Cardiac muscle cell (in vitro differentiated cells and primary cell): ENCODE results near the gene NME4. TPM values are rescaled to one million over a fixed set of nuclear protein-coding genes. Genes with fewer than 3 reads are reported as not detected.
"Not testable (repeated sequence)": the region's sequence is repeated elsewhere in the genome, so short reads cannot be mapped to it uniquely, and the experiment has no call there.

ENCODE experiments used
- DNase-seq, 2 donors: peaks; one replicate each; pipeline versions ENCODE4 v3.0.0 to v3.0.0-alpha.2; 2010 to 2017; ENCODE audit warnings: low read depth in 1 of 2, low spot score in 1 of 2
- H3K27ac ChIP-seq: fragments of 200-600 bp; sonication (generic); 2 replicates; pipeline ENCODE4 v1.5.1; 2016
- H3K27me3 ChIP-seq: fragments of 200-600 bp; sonication (generic); 2 replicates; pipeline ENCODE4 v1.6.0; 2016; ENCODE audit warnings: control low read depth
- H3K36me3 ChIP-seq: fragments of 200-600 bp; sonication (generic); 2 replicates; pipeline ENCODE4 v1.5.1; 2016; ENCODE audit warnings: control low read depth
- H3K4me1 ChIP-seq: fragments of 200-600 bp; sonication (generic); 2 replicates; pipeline ENCODE4 v1.8.1; 2017; ENCODE audit warnings: low read depth, mild to moderate bottlenecking, mixed run types
- H3K4me3 ChIP-seq: fragments of 200-600 bp; sonication (generic); 2 replicates; pipeline ENCODE4 v1.5.1; 2016; ENCODE audit warnings: mild to moderate bottlenecking
- H3K9me3 ChIP-seq: fragments of 200-600 bp; sonication (generic); 2 replicates; pipeline ENCODE4 v1.5.1; 2017; ENCODE audit warnings: low read depth, mild to moderate bottlenecking, control low read depth
- polyA plus RNA-seq: library from polyadenylated mRNA; unstranded; fragments of >200 nt; fragmentation: Nextera tagmentation; extraction: Ambion mirVana; gene quantifications from 2 replicates; pipeline ENCODE4 v1.2.1, GENCODE V29; 2016
- total RNA-seq: library from RNA; depleted of rRNA; stranded (reverse); fragments of >200 nt; gene quantifications from 2 replicates; pipeline ENCODE4 v1.2.3, GENCODE V29; 2016
- TF ChIP-seq, protein P1 (sequence below): IDR thresholded peaks from 2 replicates; pipeline ENCODE4 v1.5.1; 2012; ENCODE audit warnings: low read depth, mild to moderate bottlenecking, low read length

NME4 gene
- total and polyA plus RNA-seq, 2 experiments from 2014 or later = 452 to 518 TPM

DNA sequence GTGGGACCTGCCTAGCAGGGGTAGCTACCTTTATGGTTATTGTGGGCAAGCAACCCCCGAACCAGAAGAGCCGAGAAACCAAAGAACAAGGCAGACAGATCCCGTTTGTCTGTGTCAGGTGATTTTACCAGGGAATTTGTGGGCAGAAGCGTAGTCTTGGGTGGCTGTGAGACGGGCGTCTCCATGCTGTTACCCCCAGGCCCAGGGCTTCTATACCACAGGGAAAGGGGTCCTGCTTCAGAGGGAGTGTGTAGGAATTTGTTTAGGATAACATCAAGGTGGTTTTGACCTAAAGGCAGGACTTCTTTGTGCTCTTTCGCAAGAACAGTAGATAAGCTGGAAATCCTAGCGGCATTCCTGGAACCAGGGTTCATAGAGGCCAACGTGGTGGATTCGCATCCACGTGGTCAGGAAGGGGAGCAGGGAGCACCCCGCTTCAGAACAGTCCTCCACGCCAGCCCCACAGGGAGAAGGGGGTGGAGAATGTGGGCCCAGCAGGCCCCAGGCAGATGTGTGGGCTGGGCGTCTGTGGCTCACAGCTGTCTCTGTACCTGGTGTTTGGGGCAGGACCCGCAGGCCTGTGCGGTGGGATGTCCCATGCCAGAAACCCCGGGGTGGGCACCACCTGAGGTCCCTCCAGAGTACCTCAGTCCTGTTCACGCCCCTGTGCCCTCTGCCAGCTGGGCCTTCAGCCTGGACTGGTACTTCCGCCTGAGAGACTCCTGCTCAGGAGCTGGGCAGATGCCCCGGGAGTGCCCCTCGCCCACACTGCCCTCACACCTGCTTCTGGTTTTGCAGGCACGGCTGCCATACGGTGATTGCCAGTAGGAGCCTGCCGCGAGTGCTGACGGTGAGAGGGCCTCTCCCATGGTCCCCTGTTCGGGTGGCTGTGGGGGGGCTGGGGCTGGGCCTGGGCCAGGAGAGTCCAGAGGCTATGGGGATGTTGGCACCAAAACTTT, 8.8 kb downstream of the NME4 start:
- DNase-seq = no peak
- H3K27ac ChIP-seq = peak overlapping the region; percentile 28
- TF ChIP-seq, protein P1, sequence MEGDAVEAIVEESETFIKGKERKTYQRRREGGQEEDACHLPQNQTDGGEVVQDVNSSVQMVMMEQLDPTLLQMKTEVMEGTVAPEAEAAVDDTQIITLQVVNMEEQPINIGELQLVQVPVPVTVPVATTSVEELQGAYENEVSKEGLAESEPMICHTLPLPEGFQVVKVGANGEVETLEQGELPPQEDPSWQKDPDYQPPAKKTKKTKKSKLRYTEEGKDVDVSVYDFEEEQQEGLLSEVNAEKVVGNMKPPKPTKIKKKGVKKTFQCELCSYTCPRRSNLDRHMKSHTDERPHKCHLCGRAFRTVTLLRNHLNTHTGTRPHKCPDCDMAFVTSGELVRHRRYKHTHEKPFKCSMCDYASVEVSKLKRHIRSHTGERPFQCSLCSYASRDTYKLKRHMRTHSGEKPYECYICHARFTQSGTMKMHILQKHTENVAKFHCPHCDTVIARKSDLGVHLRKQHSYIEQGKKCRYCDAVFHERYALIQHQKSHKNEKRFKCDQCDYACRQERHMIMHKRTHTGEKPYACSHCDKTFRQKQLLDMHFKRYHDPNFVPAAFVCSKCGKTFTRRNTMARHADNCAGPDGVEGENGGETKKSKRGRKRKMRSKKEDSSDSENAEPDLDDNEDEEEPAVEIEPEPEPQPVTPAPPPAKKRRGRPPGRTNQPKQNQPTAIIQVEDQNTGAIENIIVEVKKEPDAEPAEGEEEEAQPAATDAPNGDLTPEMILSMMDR = no peak

DNA sequence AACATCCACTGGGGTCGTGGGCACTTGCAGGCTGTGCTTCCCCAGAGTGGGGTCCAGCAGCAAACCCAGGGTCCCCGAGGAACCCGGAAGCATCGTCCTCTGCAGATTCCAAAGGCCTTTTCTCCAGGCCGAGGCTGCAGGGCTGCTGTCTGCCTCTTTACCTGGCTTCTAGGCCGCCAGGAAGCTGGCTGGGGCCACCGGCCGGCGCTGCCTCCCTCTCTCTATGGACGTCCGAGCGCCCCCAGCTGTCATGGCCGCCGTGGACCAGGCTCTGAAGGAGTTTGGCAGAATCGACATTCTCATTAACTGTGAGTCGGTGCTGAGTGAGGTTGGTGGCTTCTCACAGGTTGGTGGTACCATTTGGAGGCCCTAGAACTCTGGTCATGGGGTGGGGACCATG, 10.3 kb downstream of the NME4 start:
- Histone ChIP-seq H3K36me3 (no peaks in the 10 kb centered on the region), H3K9me3 (no peaks in the 10 kb centered on the region), H3K27ac (no peak overlapping the region), H3K4me1 (no peaks in the 10 kb centered on the region), H3K4me3 (no peak overlapping the region), H3K27me3 (no peaks in the 10 kb centered on the region)
- TF ChIP-seq, protein P1 = no peak
- no peak for DNase-seq

More for the DNA sequence above, 8.8 kb downstream of the NME4 start:
- Histone ChIP-seq H3K27me3 (no peaks in the 10 kb centered on the region), H3K36me3 (no peaks in the 10 kb centered on the region), H3K4me1 (no peaks in the 10 kb centered on the region), H3K4me3 (no peak overlapping the region), H3K9me3 (no peaks in the 10 kb centered on the region)

DNA sequence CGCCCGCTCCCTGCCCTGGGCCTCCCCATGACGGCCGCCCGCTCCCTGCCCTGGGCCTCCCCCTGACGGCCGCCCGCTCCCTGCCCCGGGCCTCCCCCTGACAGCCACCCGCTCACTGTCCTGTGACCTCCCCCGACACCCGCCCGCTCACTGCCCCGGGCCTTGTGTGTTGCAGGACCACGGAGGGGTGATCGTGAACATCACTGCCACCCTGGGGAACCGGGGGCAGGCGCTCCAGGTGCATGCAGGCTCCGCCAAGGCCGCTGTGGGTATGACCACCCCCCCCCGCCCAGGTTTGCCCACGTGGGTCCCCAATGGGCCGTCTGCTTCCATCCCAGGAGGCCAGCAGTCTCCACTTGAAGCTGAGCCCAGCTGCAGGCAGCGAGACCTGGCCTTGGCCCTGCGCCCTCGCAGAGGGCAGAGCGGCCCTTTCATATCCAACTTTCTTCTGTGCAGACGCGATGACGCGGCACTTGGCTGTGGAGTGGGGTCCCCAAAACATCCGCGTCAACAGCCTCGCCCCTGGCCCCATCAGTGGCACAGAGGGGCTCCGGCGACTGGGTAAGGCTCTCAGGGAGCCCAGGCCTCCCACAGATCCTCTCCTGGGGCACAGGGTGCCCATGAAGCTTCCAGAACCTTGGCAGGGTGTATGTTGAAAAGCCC, 13.6 kb downstream of the NME4 start:
- TF ChIP-seq, protein P1 = no peak
- H3K36me3 ChIP-seq = no peaks in the 10 kb centered on the region
- H3K27ac ChIP-seq = no peak overlapping the region

DNA sequence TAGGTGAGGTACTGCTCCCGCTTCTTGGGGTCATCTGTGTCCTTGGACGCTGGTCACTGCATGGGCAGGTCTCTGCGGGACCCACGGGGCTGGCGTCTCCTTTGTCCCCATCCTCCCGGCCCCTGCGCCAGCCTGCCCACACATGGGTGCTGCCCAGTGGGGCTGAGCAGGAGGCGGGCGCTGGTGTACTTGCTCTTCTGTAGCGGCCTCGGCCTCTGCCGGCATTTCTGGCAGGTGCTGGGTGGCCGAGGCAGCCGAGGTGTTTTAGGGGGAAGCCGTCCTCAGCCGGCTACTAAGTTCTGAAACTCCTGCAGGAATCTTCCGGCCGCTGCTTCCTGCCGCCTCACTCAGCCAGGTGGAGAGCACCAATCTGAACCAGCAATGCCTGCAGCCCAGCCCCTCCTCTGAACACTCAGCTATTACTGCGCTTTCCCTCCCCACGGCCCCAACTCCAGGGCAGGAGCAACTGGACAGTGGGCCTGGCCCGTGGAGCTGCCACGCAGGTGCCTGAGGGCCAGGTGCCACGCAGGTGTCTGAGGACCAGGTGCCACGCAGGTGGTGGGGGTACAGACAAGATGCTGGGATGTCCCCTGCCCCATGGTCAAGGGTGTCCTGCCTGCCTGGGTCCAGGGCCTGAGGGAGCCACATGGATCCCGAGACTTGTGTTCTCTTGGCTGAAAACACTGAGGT, 14.7 kb downstream of the NME4 start:
- H3K4me3 ChIP-seq = no peak overlapping the region
- no peaks in the 10 kb centered on the region for H3K27me3 ChIP-seq
- no peaks in the 10 kb centered on the region for H3K36me3 ChIP-seq
- no peak for DNase-seq
- H3K4me1 ChIP-seq = no peaks in the 10 kb centered on the region
- H3K9me3 ChIP-seq = no peaks in the 10 kb centered on the region
- TF ChIP-seq, protein P1 = no peak
- H3K27ac ChIP-seq = no peak overlapping the region

More for the DNA sequence above, 13.6 kb downstream of the NME4 start:
- Histone ChIP-seq H3K4me1 (no peaks in the 10 kb centered on the region), H3K4me3 (no peak overlapping the region), H3K27me3 (no peaks in the 10 kb centered on the region), H3K9me3 (no peaks in the 10 kb centered on the region)
- DNase-seq = no peak

DNA sequence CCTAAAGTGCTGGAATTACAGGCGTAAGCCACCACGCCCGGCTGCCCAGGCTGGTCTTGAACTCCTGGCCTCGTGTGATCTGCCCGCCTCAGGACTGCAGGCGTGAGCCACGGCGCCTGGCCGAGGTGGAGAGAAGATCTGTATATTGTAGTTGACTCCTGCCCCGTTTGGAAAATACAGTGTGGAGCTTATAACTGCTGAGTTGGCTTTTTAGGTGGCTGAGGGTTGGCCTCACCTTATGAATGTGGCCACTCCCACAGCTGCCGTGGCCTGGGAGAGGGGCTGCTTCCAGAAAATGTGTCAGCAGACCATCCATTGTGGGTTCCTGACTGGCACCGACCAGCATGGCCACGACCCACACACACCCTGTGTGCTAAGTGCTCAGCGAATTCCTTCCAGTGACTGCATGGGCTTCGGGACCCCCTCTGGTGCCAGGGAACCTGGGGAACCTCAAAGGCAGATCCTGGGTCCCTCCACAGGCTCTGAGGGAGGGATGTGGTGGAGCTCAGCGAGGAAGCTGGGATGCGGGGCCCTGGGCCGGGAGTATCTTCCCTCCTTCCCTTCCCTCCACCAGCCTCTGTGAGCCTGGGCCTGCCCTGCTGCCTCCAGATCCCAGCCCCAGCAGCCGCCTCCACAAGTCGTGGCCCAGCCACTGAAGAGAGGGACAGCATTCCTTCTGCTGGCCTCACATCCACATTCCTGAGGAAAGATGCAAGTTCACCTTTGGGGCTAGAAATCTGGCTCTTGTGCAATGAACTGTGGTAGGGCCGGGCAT, 17.6 kb downstream of the NME4 start:
- DNase-seq = no peak
- Histone ChIP-seq H3K4me1 (no peaks in the 10 kb centered on the region), H3K4me3 (no peak overlapping the region), H3K27ac (no peak overlapping the region), H3K36me3 (no peaks in the 10 kb centered on the region), H3K27me3 (no peaks in the 10 kb centered on the region), H3K9me3 (no peaks in the 10 kb centered on the region)
- TF ChIP-seq, protein P1 = no peak

DNA sequence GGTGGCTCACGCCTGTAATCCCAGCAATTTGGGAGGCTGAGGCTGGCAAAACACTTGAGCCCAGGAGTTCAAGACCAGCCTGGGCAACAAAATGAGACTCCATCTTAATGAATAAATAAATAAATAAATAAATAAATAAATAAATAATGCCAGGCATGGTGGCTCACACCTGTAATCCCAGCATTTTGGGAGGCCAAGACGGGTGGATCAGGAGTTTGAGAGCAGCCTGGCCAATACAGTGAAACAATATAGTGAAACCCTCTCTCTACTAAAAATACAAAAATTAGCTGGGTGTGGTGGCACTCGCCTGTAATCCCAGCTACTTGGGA, 18.1 kb downstream of the NME4 start:
- not testable (repeated sequence) for H3K4me1 ChIP-seq, H3K27me3 ChIP-seq, H3K9me3 ChIP-seq, H3K4me3 ChIP-seq, DNase-seq, H3K27ac ChIP-seq, H3K36me3 ChIP-seq

DNA sequence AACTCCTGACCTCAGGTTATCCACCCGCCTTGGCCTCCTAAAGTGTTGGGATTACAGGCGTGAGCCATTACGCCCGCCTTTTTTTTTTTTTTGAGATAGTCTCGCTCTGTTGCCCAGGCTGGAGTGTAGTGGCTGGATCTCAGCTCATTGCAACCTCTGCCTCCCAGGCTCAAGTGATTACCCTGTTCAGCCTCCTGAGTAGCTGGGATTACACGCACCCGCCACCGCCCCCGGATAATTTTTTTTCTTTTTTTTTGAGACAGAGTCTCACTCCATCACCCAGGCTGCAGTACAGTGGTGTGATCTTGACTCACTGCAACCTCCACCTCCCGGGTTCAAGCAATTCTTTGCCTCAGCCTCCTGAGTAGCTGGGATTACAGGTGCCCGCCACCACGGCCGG, 25.2 kb downstream of the NME4 start:
- DNase-seq, H3K4me3 ChIP-seq, H3K27ac ChIP-seq, H3K9me3 ChIP-seq, H3K36me3 ChIP-seq, H3K4me1 ChIP-seq: not testable (repeated sequence)
- H3K27me3 ChIP-seq = peaks cover 22% of the 10 kb centered on the region
